SU-DHL-6 (cell line): ENCODE measurements around the gene PTH1R.

Experiments used
- H2AFZ ChIP-seq: fragments of 200-600 bp; sonication (generic); 2 replicates; pipeline ENCODE4 v1.6.1; 2014; ENCODE audit warnings: low read depth, mild to moderate bottlenecking, moderate library complexity, mixed read lengths, antibody characterized with exemption, low read length; ENCODE audit not compliant: severe bottlenecking
- H3F3A ChIP-seq: fragments of 200-600 bp; shearing (Covaris generic); 2 replicates; pipeline ENCODE4 v1.6.0; 2016; ENCODE audit warnings: antibody characterized with exemption, mild to moderate bottlenecking; ENCODE audit not compliant: insufficient read depth
- H3K27ac ChIP-seq: fragments of 200-600 bp; sonication (generic); 2 replicates; pipeline ENCODE4 v1.5.1; 2016; ENCODE audit warnings: low read depth, mild to moderate bottlenecking, low read length, moderate library complexity, mixed read lengths
- H3K27me3 ChIP-seq: fragments of 200-600 bp; sonication (generic), shearing (Covaris generic); 2 replicates; pipeline ENCODE4 v1.6.0; 2014; ENCODE audit warnings: mild to moderate bottlenecking, low read length
- H3K36me3 ChIP-seq: fragments of 200-600 bp; sonication (generic); 2 replicates; pipeline ENCODE4 v1.6.1; 2014; ENCODE audit warnings: mild to moderate bottlenecking, low read length, mixed read lengths
- H3K4me2 ChIP-seq: fragments of 300-600, 200-600 bp; shearing (Covaris generic), sonication (generic); 2 replicates; pipeline ENCODE4 v1.6.0; 2014; ENCODE audit warnings: low read length, low read depth, mild to moderate bottlenecking; ENCODE audit not compliant: poor library complexity, severe bottlenecking
- H3K4me3 ChIP-seq: fragments of 200-600 bp; sonication (generic); 2 replicates; pipeline ENCODE4 v1.5.1; 2014; ENCODE audit warnings: antibody characterized with exemption, low read length, mild to moderate bottlenecking, mixed read lengths; ENCODE audit not compliant: insufficient read depth, poor library complexity, severe bottlenecking
- H3K79me2 ChIP-seq: fragments of 200-600 bp; sonication (generic); 2 replicates; pipeline ENCODE4 v1.6.1; 2014; ENCODE audit warnings: mild to moderate bottlenecking, low read length, moderate library complexity; ENCODE audit not compliant: insufficient read depth
- H3K9ac ChIP-seq: fragments of 200-600 bp; sonication (generic); 2 replicates; pipeline ENCODE4 v1.7.0; 2014; ENCODE audit warnings: mild to moderate bottlenecking, low read length
- H3K9me2 ChIP-seq: fragments of 200-600 bp; sonication (generic); replicated peaks from 2 replicates; pipeline ENCODE4 v1.6.1; 2014; ENCODE audit warnings: low read length; ENCODE audit not compliant: insufficient read depth
- H3K9me3 ChIP-seq: fragments of 200-600 bp; sonication (generic); 2 replicates; pipeline ENCODE4 v1.6.1; 2014; ENCODE audit warnings: low read length, mixed read lengths; ENCODE audit not compliant: insufficient read depth
- H4K20me1 ChIP-seq: fragments of 200-600 bp; sonication (generic); 2 replicates; pipeline ENCODE4 v1.6.1; 2014; ENCODE audit warnings: low read depth, mild to moderate bottlenecking, antibody characterized with exemption, low read length, moderate library complexity, mixed read lengths
- CTCF ChIP-seq: fragments of 200-600 bp; sonication (generic); IDR thresholded peaks from one replicate; pipeline ENCODE4 v1.5.1; 2017; ENCODE audit warnings: antibody characterized with exemption, mild to moderate bottlenecking, low read length, moderate library complexity; ENCODE audit not compliant: insufficient read depth, poor library complexity, severe bottlenecking
- EZH2phosphoT487 ChIP-seq: fragments of 200-600 bp; sonication (generic), shearing (Covaris generic); conservative IDR thresholded peaks from 2 replicates; pipeline ENCODE4 v1.6.1; 2018; ENCODE audit warnings: mild to moderate bottlenecking, antibody characterized with exemption, low read length, moderate library complexity, mixed read lengths

Gene PTH1R

GRCh38 chr3:46926871-46927717, 49.6 kb downstream of the PTH1R start:
- H3K79me2 ChIP-seq: peaks cover 42% of the 10 kb centered on the region
- peak overlapping the region; percentile 68 for H3K4me2 ChIP-seq

GRCh38 chr3:46927718-46928073, 50.2 kb downstream of the PTH1R start:
- peak overlapping the region; percentile 30 for H3K4me3 ChIP-seq

More at GRCh38 chr3:46926871-46927717, 49.6 kb downstream of the PTH1R start:
- no peaks in the 10 kb centered on the region for H3K27me3 ChIP-seq
- H2AFZ ChIP-seq: no peak overlapping the region
- H3K9me2 ChIP-seq: no peaks in the 10 kb centered on the region
- H3K9ac ChIP-seq: peak overlapping the region; percentile 66
- peak overlapping the region; percentile 42 for H3K4me3 ChIP-seq
- H3F3A ChIP-seq: peaks cover 44% of the 10 kb centered on the region
- TF ChIP-seq CTCF (no peak), EZH2phosphoT487 (no peak)
- peak overlapping the region; percentile 99 for H3K27ac ChIP-seq
- 0 out of 2 replicates have a peak, but pooled peaks cover 4% of the 10 kb centered on the region for H3K9me3 ChIP-seq
- H3K36me3 ChIP-seq: peaks cover 13% of the 10 kb centered on the region
- H4K20me1 ChIP-seq: no peaks in the 10 kb centered on the region

GRCh38 chr3:46928282-46928681, 50.8 kb downstream of the PTH1R start:
- Histone ChIP-seq H4K20me1 (no peaks in the 10 kb centered on the region), H3K79me2 (peaks cover 50% of the 10 kb centered on the region), H3K4me3 (peak overlapping the region; percentile 12), H3K27ac (peak overlapping the region; percentile 99), H3F3A (peaks cover 51% of the 10 kb centered on the region), H3K4me2 (peak overlapping the region; percentile 68), H2AFZ (no peak overlapping the region), H3K9me2 (no peaks in the 10 kb centered on the region), H3K27me3 (no peaks in the 10 kb centered on the region), H3K9me3 (0 out of 2 replicates have a peak, but pooled peaks cover 4% of the 10 kb centered on the region), H3K9ac (no peak overlapping the region), H3K36me3 (peaks cover 9% of the 10 kb centered on the region)
- no peak for TF ChIP-seq EZH2phosphoT487
- no peak for TF ChIP-seq CTCF

More at GRCh38 chr3:46927718-46928073, 50.2 kb downstream of the PTH1R start:
- Histone ChIP-seq H3K27me3 (no peaks in the 10 kb centered on the region), H2AFZ (no peak overlapping the region), H3K4me2 (peak overlapping the region; percentile 68), H4K20me1 (no peaks in the 10 kb centered on the region), H3K79me2 (peaks cover 48% of the 10 kb centered on the region), H3K9ac (peak overlapping the region; percentile 53), H3K36me3 (peaks cover 13% of the 10 kb centered on the region), H3K27ac (peak overlapping the region; percentile 99), H3F3A (peaks cover 48% of the 10 kb centered on the region), H3K9me2 (no peaks in the 10 kb centered on the region), H3K9me3 (0 out of 2 replicates have a peak, but pooled peaks cover 4% of the 10 kb centered on the region)
- no peak for TF ChIP-seq EZH2phosphoT487

GRCh38 chr3:46929324-46929723, 51.8 kb downstream of the PTH1R start:
- H3K79me2 ChIP-seq: peaks cover 53% of the 10 kb centered on the region
- H2AFZ ChIP-seq: no peak overlapping the region
- H3K36me3 ChIP-seq: peaks cover 9% of the 10 kb centered on the region
- no peaks in the 10 kb centered on the region for H3K9me2 ChIP-seq
- TF ChIP-seq EZH2phosphoT487: no peak
- TF ChIP-seq CTCF: no peak
- peak overlapping the region; percentile 68 for H3K4me2 ChIP-seq
- H3K9me3 ChIP-seq: 0 out of 2 replicates have a peak, but pooled peaks cover 4% of the 10 kb centered on the region
- peak overlapping the region; percentile 22 for H3K4me3 ChIP-seq
- H3K27ac ChIP-seq: peak overlapping the region; percentile 99
- H3K9ac ChIP-seq: no peak overlapping the region
- no peaks in the 10 kb centered on the region for H4K20me1 ChIP-seq
- H3K27me3 ChIP-seq: no peaks in the 10 kb centered on the region
- H3F3A ChIP-seq: peaks cover 55% of the 10 kb centered on the region
